Nephron (organoid): ENCODE results near the gene PKD1L1.

Source experiments
- H3K27ac Mint-ChIP-seq, 3 experiments: 2 replicates each; pipeline ENCODE4 v1.8.0; 2020; ENCODE audit warnings: mixed read lengths in 3 of 3, mild to moderate bottlenecking in 2 of 3, moderate library complexity in 1 of 3
- H3K27me3 Mint-ChIP-seq: 2 replicates; pipeline ENCODE4 v1.8.0; 2021; ENCODE audit warnings: low read depth, mild to moderate bottlenecking, moderate library complexity, mixed read lengths
- H3K36me3 Mint-ChIP-seq: 2 replicates; pipeline ENCODE4 v1.8.0; 2020; ENCODE audit warnings: low read depth, mixed read lengths
- H3K4me1 Mint-ChIP-seq: 2 replicates; pipeline ENCODE4 v1.8.0; 2020; ENCODE audit warnings: mixed read lengths
- H3K4me3 Mint-ChIP-seq, 3 experiments: 2 replicates each; pipeline ENCODE4 v1.8.0; 2020; ENCODE audit warnings: mild to moderate bottlenecking in 3 of 3, mixed read lengths in 3 of 3, moderate library complexity in 2 of 3
- H3K9me3 Mint-ChIP-seq: 2 replicates; pipeline ENCODE4 v1.8.0; 2020; ENCODE audit warnings: mixed read lengths
- TF ChIP-seq, protein P1 (sequence below), 3 experiments: fragments of 200-600 bp; sonication (generic); IDR thresholded peaks; one replicate each; pipeline ENCODE4 v1.5.0; 2021; ENCODE audit warnings: antibody characterized with exemption in 3 of 3; ENCODE audit not compliant: unreplicated experiment in 3 of 3

The PKD1L1 gene

DNA sequence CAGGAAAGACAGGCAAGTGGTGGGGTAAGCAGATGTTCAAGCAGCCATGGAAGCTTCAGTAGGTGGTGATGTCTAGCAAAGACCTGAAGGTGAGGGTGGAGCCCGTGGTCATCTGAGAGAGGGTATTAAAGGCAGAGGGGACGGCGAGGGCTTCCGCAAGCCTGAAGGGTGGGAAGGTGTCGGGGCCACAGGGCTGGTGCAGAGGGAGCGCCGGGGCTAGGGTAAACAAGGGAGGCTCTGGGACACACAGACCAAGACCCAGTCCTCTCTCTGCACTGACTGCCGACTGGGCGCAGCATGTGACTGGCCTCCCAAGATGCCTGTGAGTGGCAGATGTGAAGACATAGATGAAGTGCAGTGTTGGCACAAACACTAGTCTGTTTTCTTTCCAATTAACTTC lies 132.4 kb downstream of the PKD1L1 start:
- Mint-ChIP-seq H3K36me3 (no peaks in the 10 kb centered on the region), H3K27me3 (peaks cover 11% of the 10 kb centered on the region), H3K4me3 (no peak overlapping the region), H3K27ac (peak overlapping the region in 2 of 3 experiments; percentile 7 to 13), H3K9me3 (no peaks in the 10 kb centered on the region), H3K4me1 (peaks cover 25% of the 10 kb centered on the region)
- TF ChIP-seq, protein P1, sequence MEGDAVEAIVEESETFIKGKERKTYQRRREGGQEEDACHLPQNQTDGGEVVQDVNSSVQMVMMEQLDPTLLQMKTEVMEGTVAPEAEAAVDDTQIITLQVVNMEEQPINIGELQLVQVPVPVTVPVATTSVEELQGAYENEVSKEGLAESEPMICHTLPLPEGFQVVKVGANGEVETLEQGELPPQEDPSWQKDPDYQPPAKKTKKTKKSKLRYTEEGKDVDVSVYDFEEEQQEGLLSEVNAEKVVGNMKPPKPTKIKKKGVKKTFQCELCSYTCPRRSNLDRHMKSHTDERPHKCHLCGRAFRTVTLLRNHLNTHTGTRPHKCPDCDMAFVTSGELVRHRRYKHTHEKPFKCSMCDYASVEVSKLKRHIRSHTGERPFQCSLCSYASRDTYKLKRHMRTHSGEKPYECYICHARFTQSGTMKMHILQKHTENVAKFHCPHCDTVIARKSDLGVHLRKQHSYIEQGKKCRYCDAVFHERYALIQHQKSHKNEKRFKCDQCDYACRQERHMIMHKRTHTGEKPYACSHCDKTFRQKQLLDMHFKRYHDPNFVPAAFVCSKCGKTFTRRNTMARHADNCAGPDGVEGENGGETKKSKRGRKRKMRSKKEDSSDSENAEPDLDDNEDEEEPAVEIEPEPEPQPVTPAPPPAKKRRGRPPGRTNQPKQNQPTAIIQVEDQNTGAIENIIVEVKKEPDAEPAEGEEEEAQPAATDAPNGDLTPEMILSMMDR (IDR thresholded peaks at IDR 0.05; ENCODE audit: unreplicated experiment in 3 of 3): no peak

DNA sequence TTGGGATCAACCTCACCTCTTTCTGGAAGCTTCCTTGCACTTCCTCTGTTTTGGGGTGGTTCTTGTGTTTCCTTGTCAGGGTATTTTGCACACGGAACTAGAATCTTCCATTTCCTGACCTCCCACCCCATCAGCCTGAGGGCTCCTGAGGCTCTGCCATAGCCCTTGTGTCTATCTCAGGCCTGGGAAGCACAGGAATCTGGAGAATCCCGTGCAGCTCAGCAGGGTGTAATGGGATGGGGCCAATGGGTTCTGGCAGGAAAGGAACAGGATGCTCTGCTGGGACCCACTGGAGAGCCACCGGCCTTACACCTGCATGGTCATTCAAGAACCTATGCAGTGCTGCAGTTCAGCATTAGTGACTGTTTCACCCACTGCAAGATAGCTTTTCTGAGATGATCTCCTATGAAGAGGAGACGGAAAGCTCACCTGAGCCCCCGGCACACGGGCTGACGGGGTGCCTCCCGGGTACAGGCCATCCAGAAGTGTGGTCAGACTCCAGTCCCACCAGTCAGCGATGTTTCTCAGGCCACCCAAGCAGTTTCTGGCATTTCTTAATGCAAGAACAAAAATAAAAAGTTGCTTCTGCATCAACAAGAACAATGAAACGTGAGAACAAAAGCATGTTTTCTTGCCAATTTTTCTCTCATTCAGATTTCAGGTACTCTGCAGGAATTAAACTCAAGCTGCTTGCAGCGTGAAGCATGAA lies 133.2 kb downstream of the PKD1L1 start:
- H3K4me1 Mint-ChIP-seq: peaks cover 23% of the 10 kb centered on the region
- no peaks in the 10 kb centered on the region for H3K36me3 Mint-ChIP-seq
- peak overlapping the region in 1 of 3 experiments; percentile 7 for H3K27ac Mint-ChIP-seq
- H3K4me3 Mint-ChIP-seq: no peak overlapping the region
- no peaks in the 10 kb centered on the region for H3K9me3 Mint-ChIP-seq
- TF ChIP-seq, protein P1 (IDR thresholded peaks at IDR 0.05; ENCODE audit: unreplicated experiment in 3 of 3): no peak
- H3K27me3 Mint-ChIP-seq: peaks cover 11% of the 10 kb centered on the region

DNA sequence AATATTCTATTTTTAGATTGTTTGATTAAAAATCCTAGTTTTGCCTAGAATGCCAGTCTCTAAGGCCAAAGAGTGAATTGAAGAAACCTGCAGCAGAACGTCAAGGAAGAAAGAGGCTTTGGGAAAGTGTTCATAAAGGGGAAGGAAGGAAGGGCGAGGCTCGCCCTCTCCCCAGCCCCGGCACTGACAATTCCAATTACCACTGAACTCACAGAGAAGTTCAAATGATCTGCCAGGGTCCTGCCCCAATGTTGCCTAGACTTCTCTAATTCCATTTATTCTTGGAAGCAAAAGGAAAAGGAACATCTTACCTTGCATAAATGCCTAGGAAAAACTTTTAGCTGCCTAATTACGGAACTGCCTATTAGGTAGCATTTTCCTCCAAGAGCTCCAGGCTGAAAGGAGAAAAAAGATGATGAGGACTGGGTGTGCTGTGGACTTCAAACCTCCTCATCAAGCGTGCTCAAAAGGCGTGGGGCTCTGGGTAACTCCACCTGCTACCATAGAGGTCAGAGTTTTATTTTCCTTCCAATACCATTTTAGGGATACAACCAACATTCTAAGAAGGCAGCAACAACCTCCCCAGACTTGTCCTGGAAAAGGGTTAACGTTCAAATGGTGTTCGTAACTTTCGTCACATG lies 134.5 kb downstream of the PKD1L1 start:
- no peak overlapping the region for H3K27ac Mint-ChIP-seq
- TF ChIP-seq, protein P1 (IDR thresholded peaks at IDR 0.05; ENCODE audit: unreplicated experiment in 3 of 3): no peak
- H3K9me3 Mint-ChIP-seq: no peaks in the 10 kb centered on the region
- no peak overlapping the region for H3K4me3 Mint-ChIP-seq
- H3K36me3 Mint-ChIP-seq: no peaks in the 10 kb centered on the region
- H3K4me1 Mint-ChIP-seq: peaks cover 12% of the 10 kb centered on the region
- peaks cover 11% of the 10 kb centered on the region for H3K27me3 Mint-ChIP-seq

DNA sequence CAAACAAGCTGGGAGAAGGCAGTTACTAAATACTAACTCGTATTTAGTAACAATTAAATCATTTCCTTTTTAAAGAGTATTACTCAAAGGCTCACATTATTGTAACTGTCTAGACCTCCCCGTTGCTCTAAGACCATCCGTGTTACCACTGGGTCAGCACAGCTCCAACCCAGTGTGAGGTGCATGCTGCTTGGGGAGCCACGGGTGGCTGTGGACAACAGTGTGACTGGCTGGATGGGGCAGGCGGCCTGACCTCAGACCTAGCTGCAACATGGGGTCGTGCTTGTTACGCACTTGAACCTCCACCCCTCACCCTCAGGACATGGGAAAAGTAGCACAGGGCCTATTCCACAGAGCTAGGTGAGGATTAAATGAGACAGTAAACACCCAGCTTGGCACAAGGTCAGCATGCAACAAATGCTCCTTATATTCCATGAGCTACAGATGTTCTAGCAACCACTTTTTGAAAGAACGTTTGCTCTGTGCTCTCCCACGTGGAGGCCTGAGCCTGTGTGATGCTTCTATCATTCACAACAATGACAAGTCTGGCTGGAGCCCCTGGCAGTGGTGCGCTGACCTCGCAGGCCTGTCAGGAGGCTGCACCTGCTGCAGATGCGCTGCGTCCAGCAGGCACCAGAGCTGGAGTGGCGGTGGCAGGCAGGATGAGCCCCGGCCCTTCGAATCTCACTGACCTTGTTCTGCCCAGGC lies 135.7 kb downstream of the PKD1L1 start:
- Mint-ChIP-seq H3K9me3 (no peaks in the 10 kb centered on the region), H3K4me1 (peaks cover 6% of the 10 kb centered on the region), H3K27ac (no peak overlapping the region), H3K36me3 (no peaks in the 10 kb centered on the region), H3K4me3 (no peak overlapping the region), H3K27me3 (peaks cover 7% of the 10 kb centered on the region)
- TF ChIP-seq, protein P1 (IDR thresholded peaks at IDR 0.05; ENCODE audit: unreplicated experiment in 3 of 3): no peak

GRCh38 chr7:47811632-47812380 lies 136.5 kb downstream of the PKD1L1 start:
- no peak overlapping the region for H3K4me3 Mint-ChIP-seq
- peaks cover 6% of the 10 kb centered on the region for H3K4me1 Mint-ChIP-seq
- peaks cover 7% of the 10 kb centered on the region for H3K27me3 Mint-ChIP-seq
- H3K9me3 Mint-ChIP-seq: no peaks in the 10 kb centered on the region
- H3K27ac Mint-ChIP-seq: no peak overlapping the region
- H3K36me3 Mint-ChIP-seq: no peaks in the 10 kb centered on the region
- TF ChIP-seq, protein P1 (IDR thresholded peaks at IDR 0.05; ENCODE audit: unreplicated experiment in 3 of 3): no peak
